Measurements from ENCODE around the gene GRB14.

DNA sequence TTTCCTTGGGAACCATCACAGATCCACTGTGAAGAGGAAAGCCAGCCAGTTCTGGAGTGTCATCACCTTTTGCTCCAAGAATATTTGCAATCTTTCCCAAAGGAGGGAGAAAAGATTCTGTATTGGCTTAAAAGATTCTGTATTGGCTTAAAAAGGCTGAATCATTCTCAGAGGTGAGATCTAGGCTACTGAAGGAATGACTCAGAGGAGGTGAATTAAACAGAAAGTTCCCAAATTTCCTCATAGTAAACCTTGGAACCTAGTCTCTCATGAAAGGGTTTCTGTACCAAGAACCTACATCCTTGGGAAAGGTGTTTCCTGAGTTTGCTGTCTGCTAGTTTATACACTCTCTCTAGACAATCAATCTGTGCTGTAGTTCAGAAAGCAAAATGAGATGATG, 34.1 kb upstream of the GRB14 start:
- TF ChIP-seq, protein P1, sequence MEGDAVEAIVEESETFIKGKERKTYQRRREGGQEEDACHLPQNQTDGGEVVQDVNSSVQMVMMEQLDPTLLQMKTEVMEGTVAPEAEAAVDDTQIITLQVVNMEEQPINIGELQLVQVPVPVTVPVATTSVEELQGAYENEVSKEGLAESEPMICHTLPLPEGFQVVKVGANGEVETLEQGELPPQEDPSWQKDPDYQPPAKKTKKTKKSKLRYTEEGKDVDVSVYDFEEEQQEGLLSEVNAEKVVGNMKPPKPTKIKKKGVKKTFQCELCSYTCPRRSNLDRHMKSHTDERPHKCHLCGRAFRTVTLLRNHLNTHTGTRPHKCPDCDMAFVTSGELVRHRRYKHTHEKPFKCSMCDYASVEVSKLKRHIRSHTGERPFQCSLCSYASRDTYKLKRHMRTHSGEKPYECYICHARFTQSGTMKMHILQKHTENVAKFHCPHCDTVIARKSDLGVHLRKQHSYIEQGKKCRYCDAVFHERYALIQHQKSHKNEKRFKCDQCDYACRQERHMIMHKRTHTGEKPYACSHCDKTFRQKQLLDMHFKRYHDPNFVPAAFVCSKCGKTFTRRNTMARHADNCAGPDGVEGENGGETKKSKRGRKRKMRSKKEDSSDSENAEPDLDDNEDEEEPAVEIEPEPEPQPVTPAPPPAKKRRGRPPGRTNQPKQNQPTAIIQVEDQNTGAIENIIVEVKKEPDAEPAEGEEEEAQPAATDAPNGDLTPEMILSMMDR (IDR thresholded peaks at IDR 0.05): no peak
- TF ChIP-seq EZH2 (IDR thresholded peaks at IDR 0.05) (no peak), EZH2phosphoT487 (IDR thresholded peaks at IDR 0.05) (no peak)
